Vagina (tissue), 2 donors: ENCODE results near the gene PIEZO2.

Experiments used
- CTCF ChIP-seq, 3 experiments: fragments of 450-650 bp in 2 of 3; fragments of 200-600 bp in 1 of 3; sonication (generic) in 1 of 3; IDR thresholded peaks; one replicate each; pipeline ENCODE4 v1.5.1; 2017 to 2019; ENCODE audit warnings: antibody characterized with exemption in 3 of 3, mild to moderate bottlenecking in 2 of 3, moderate library complexity in 2 of 3
- POLR2AphosphoS5 ChIP-seq, 2 donors: sonication (generic); formaldehyde crosslinking; IDR thresholded peaks; one replicate each; pipeline ENCODE4 v1.9.0; 2017; ENCODE audit warnings: antibody characterized with exemption in 2 of 2, mild to moderate bottlenecking in 2 of 2, low read depth in 1 of 2; ENCODE audit not compliant: insufficient read depth in 1 of 2

- TF ChIP-seq CTCF (IDR thresholded peaks at IDR 0.05) (no peak), POLR2AphosphoS5 (IDR thresholded peaks at IDR 0.05; ENCODE audit: insufficient read depth in 1 of 2, low read depth in 1 of 2) (no peak)
Measured at GRCh38 chr18:10767658-10768057, 381.7 kb downstream of the PIEZO2 start.
